Activated CD8-positive, alpha-beta memory T cell treated with anti-CD3 and anti-CD28 coated beads, Interleukin-2, amount 50 U/mL, for 24 hours (primary cell): ENCODE data around the gene PKP2.

Source experiments
- DNase-seq: peaks from one replicate; pipeline ENCODE4 v3.0.0-alpha.2; 2020; ENCODE audit errors: extremely low read depth

Gene PKP2

DNA sequence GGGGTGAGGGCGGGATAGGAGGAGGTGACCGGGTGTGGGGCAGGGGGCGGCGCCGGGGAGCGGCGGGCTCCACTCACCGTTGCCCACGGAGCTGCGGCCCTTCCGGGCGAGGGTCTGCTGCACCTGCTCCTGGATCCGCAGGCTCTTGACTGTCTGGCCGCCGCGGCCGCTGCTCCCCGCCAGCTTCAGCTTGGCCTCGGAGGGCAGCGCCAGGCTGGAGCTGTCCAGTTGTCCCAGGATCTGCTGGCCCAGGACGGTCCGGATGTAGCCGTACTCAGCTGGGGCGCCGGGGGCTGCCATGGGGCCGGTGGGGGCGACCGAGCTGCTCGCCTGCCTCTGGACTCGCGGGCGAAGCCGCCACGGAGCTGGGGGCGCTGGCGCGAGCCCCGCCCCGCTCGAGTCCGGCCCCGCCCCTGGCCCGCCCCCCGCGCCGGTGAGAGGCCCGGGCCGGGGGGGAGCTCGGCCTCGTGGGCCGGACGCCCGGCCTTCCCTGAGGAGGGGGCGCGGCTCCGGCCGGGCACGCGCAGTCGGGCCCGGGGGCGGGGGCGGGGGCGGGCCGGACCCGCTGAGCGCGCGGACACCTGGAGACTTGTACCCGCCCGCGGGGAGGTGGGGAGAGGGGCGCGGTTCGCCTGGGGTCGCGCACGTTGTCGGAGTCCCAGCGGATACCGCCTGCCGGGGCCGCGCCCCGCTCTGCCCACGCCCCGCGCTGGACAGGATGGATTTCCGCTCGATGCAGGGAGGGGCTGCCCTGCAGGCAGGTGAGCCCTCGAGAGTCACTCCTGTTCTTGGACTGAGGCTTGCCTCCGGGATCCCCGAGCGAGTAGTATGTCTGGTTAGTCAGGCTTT is at the start of gene PKP2:
TSS of gene PKP2 (minus strand) at position 346 of the 849 bp plus-strand sequence. CDS start at position 300, 46 bp downstream.
- DNase-seq = no peak

- no peak for DNase-seq
Observed at GRCh38 chr12:32944195-32944594, 47.6 kb upstream of the PKP2 start.

- no peak for DNase-seq
Observed at GRCh38 chr12:32939801-32940200, 43.2 kb upstream of the PKP2 start.

GRCh38 chr12:32926963-32927362 is 30.4 kb upstream of the PKP2 start:
- DNase-seq = no peak

DNA sequence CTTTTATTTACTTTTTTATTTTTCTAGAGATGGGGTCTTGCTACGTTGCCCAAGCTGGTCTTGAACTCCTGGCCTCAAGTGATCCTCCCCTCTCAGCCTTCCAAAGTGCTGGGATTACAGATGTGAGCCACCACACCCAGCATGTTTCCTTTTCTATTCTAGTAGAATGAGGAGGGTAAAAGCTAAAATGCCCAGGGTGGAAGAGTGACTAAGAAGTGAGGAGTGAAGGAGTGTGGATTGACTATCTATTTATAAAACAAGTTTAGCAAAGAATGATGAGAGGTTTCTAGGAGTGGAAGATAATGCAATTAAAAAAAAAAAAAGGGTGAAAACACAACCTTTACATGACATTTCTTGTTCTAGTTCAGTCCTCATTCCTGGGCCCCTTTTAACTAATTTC is 29.8 kb upstream of the PKP2 start:
- no peak for DNase-seq

DNA sequence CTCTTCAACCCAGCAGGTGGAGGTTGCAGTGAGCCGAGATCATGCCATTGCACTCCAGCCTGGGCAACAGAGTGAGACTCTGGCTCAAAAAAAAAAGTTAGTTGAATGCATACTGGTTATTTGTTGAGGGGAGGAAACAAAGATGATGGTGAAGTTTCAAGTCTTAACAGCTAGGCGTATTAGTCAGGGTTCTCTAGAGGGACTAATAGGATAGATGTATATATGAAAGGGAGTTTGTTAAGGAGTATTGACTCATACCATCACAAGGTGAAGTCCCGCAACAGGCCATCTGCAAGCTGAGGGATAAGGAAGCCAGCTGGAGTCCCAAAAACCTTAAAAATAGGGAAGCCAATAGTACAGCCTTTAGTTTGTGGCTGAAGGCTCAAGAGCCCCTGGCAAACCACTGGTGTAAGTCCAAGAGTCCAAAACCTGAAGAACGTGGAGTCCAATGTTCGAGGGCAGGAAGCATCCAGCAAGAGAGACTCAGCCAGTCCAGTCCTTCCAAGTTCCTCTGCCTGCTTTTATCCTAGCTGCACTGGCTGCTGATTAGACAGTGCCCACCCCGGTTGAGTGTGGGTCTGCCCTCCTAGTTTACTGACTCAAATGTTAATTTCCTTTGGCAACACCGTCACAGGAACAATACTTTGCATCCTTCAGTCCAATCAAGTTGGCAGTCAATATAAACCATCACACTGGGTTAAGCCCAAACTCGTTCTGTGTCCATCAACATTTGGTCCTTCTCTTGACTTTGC is 26.1 kb upstream of the PKP2 start:
- no peak for DNase-seq

DNA sequence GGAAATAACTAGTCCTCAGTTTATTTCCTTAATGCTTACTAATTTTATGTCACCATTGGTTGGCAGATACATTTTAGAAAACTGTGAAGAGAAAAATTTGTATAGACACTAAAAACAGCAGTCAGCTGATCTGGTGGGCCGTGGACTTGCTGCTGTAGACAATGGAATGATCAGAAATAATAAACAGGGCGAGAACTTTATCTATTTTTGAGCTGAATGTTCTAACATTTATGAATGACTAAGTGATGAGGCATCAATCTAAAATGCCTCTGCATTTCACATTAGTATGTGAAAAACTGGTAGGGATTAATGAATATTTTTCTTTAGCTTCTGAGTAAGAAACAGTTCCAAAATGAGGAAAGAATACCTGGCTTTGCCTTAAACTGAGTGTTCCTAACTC is 24.8 kb upstream of the PKP2 start:
- DNase-seq = no peak

DNA sequence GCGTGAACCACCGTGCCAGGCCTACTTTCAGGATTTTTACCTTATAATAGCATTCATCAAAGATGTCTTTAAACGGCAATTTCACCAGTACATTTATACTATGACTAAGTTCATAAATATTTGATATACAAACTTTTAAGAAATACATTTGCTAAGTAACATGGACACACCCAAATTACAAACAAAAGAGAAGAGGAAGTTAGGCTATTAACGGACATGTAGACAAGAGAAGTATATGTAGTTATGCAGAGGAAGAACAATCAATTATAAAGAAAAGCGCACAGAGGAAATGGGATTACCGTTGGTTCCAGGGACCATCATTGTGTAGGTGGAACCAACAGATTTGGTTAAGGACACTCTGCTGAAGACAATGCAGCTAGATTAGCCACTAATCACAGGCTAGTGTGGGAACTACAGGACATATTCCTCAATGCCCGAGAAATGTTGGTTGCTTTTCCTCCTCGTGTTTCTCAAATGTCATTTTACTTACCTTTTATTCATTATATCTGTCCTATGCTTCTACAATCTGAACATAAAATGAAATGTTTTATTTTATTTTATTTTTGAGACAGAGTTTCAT is 24.0 kb upstream of the PKP2 start:
- no peak for DNase-seq

GRCh38 chr12:32918890-32919801 is 22.6 kb upstream of the PKP2 start:
- no peak for DNase-seq

- DNase-seq = no peak
Observed at GRCh38 chr12:32917094-32917611, 20.6 kb upstream of the PKP2 start.

DNA sequence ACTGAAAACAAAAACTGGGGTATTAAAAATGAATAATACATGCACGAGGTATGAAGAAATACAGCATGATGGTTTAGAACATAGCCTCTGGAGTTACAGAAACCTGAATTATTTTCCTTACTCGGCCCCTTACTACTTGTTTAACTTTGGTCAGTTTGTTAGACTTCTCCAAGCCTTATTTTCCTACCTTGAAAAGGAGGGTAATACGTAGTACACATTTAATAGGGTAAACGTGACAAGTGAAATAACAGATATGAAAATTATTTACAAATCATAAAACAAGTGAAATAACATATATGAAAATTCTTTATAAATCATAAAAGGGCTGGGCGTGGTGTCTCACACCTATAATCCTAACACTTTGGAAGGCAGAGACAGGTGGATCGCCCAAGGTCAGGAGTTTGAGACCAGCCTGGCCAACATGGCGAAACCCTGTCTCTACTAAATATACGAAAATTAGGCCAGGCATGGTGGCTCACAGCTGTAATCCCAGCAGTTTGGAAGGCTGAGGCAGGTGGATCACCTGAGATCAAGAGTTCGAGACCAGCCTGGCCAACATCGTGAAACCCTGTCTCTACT is 11.4 kb upstream of the PKP2 start:
- no peak for DNase-seq

- no peak for DNase-seq
Observed at GRCh38 chr12:32907166-32907565, 10.6 kb upstream of the PKP2 start.

DNA sequence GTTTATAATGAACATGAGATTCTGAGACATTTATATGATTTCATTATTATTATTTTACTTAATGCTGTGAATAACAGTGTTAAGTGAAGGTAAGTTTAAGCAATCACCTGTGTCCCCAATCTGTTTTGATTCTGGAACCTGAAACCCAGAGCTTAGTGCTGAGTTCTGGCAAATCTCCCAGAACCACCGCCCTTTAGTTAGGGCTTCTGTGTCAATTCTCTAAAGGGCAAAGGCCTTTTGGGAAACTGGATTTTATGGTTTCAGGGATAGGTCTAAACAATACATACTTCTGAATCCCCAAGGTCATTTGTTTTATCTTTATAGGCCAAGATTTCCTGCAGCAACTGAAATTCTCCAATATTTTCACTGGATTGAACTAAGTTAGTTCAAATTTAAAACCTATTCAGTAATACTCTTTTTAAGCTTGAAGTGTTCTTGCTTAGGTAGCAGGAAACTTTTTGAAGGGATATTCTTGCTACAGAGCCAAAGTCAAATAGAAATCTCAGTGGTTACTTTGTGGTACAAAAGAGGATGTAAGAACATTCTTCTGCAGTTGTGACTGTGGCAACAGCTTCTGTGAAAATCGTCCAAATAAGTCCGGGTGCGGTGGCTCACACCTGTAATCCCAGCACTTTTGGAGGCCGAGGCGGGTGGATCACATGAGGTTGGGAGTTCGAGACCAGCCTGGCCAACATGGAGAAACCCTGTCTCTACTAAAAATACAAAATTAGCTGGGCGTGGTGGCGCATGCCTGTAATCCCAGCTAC is 10.0 kb upstream of the PKP2 start:
- no peak for DNase-seq

GRCh38 chr12:32903763-32904162 is 7.2 kb upstream of the PKP2 start:
- DNase-seq = no peak

GRCh38 chr12:32903318-32903717 is 6.7 kb upstream of the PKP2 start:
- DNase-seq = no peak

DNA sequence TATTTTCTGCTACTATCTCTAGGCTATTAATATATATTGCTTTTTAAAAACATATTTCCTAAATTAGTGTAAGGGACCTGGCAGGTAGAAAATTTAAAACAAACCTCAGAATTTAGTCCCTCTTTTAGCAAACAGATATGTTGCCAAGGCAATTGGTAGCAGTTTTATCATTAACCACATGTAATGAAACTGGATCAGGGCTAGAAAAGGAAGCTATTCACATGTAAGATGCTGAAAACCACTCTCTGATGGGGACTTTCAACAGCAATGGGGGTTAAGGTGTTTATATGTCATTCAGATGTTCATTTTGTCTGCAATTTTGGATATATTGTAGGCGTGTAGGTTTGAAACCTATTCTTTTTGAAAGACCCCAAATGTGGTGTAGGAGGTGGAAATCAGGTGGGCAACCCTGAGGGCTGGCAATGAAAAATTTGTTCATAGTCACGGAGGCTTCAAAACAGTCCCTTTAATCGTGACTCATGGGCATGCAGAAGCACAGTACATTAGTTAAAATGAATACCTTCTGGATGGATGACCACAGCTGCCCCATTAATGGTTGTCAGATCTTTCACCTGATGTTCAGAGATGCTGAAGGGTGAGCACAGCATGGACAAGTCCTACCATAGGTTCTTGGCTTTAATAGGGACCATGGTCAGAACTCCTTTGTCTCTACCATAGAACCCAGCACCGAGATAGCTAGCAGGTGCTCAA is 5.9 kb upstream of the PKP2 start:
- DNase-seq = no peak

GRCh38 chr12:32901553-32901952 is 5.0 kb upstream of the PKP2 start:
- no peak for DNase-seq

DNA sequence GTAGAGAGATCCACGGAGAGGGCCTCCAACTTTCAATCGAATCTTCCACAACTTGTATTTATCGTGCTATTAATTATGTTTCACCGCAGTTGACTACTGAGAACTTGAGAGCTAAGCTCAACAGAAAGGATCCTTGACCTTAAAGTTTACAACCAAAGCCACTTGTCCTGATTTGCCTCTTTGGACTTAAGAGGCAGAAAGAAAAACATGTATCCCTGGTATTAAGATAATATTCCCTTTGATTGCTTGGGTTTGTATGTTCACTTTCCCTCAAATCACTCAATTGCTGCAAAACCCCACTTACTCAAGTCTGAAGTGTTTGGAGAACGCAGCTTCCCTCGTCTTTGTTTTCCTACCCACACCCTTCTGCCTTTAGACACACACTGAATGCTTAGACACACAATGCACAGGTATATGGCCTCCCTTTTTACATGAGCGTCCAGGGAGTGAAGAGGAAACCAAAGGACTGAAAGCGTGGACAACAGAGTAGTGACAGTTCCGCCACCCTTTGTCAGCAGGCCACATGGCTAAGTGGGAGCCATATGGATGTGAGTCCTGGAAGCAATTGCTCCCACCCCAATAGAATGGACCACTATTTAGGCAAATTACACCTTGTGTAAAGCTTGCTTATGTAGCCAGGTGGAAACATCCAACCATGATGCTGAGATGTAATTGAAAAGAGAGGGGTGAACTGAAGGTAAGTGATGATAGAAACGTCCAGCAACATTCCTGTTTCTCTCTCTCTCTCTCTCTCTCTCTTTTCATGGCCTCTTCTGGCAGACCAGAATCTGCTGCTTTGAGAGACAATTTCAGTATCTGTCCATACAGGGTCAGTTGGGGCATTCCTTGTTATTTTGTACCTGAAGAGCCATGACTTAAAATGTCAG is 1.4 kb upstream of the PKP2 start:
- no peak for DNase-seq

GRCh38 chr12:32897281-32897610 is 669 bp upstream of the PKP2 start:
- no peak for DNase-seq
